Stimulated activated effector memory CD8-positive, alpha-beta T cell treated with anti-CD3 and anti-CD28 coated beads, Interleukin-12 subunit alpha, Interleukin-12 subunit beta, amount 100 ng/mL, for 72 hours (primary cell): ENCODE data around the gene HRAS.

ENCODE experiments used
- ATAC-seq: fragments of 150-1000 bp; cut with Tn5 transposase; 2 replicates; pipeline ENCODE4 v1.10.0; 2021
- DNase-seq, 2 donors: peaks; one replicate each; pipeline ENCODE4 v3.0.0; 2021 to 2022; ENCODE audit warnings: low spot score in 2 of 2
- H3K27ac Mint-ChIP-seq: one replicate; pipeline ENCODE4 v1.8.0; 2022; ENCODE audit warnings: mild to moderate bottlenecking, mixed read lengths
- H3K36me3 Mint-ChIP-seq: one replicate; pipeline ENCODE4 v1.8.0; 2022; ENCODE audit warnings: mild to moderate bottlenecking, mixed read lengths
- H3K4me1 Mint-ChIP-seq: one replicate; pipeline ENCODE4 v1.8.0; 2022; ENCODE audit warnings: mixed read lengths
- H3K4me3 Mint-ChIP-seq: one replicate; pipeline ENCODE4 v1.8.0; 2022; ENCODE audit warnings: mild to moderate bottlenecking, mixed read lengths
- H3K9me3 Mint-ChIP-seq: one replicate; pipeline ENCODE4 v1.8.0; 2022; ENCODE audit warnings: mixed read lengths

Gene HRAS

DNA sequence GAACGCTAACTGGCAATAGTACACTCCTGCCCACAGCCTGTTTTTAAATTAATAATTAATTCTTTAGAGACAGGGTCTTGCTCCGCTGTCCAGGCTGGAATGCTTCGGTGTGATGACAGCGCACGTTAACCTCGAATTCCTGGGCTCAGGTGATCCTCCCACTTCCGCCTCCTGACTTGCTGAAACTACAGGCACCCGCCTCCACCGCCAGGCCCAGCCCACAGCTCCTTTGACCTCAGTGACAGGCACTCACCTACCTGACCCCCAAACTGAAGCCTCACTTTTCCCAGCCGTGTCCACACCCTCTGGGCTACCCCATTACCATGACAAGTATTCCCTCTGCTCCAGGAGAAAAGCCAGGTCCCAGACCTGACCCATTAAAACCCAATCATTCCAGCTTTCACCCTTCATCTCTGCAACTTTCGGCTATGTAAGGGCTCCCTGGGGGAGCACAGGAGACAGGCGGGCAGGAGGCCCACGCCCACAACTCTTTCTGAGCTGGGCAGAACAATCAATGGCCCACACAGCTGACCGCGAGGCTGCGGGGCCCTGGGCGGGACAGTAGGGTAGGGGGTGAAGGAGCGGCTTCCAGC is 24.4 kb upstream of the HRAS start:
- peaks cover 32% of the 10 kb centered on the region for H3K36me3 Mint-ChIP-seq
- DNase-seq = peak in 1 of 2 donors; percentile 55

DNA sequence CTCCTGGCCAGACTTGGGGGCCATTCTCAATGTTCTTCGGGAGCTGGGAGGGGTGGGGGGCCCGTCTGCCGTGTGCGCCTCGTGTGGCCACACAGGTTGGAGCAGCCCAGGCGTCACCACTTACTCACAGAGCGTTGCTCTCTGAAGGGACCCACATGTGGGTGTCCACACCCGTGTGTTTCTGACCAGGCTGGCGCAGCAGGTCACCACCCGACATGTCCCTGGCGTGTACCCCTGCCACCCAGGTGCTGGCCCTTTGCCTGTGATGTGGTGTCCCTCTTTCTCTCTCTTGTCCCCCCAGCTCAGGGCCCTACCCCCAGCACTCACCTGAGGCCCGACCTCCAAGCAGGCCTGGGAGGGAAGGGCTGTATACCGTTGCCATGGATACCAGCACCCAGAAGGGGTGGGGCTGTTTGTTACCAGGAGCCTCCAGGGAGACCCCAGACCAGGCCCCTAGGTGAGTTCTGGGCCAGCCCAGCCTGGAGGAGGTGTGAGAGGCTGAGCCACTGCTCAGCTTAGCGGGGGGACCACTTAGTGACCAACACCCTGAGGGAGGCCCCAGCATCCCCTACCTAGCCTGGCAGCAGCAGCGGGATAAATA is 23.7 kb upstream of the HRAS start:
- DNase-seq (peak in 1 of 2 donors; percentile 54), ATAC-seq (no peak)
- Mint-ChIP-seq H3K36me3 (peaks cover 26% of the 10 kb centered on the region), H3K4me1 (peaks cover 20% of the 10 kb centered on the region), H3K9me3 (no peaks in the 10 kb centered on the region), H3K27ac (no peak overlapping the region), H3K4me3 (peak overlapping the region; percentile 85)

More for the DNA sequence above, 24.4 kb upstream of the HRAS start:
- Mint-ChIP-seq H3K4me3 (peak overlapping the region; percentile 85), H3K9me3 (no peaks in the 10 kb centered on the region), H3K27ac (peak overlapping the region; percentile 29), H3K4me1 (peaks cover 20% of the 10 kb centered on the region)
- no peak for ATAC-seq

- DNase-seq (no peak), ATAC-seq (no peak)
- H3K9me3 Mint-ChIP-seq = no peaks in the 10 kb centered on the region
- peaks cover 16% of the 10 kb centered on the region for H3K4me1 Mint-ChIP-seq
- peaks cover 20% of the 10 kb centered on the region for H3K36me3 Mint-ChIP-seq
- H3K4me3 Mint-ChIP-seq = no peak overlapping the region
- H3K27ac Mint-ChIP-seq = no peak overlapping the region
These were observed 23.1 kb upstream of the HRAS start for GRCh38 chr11:558503-558902.

DNA sequence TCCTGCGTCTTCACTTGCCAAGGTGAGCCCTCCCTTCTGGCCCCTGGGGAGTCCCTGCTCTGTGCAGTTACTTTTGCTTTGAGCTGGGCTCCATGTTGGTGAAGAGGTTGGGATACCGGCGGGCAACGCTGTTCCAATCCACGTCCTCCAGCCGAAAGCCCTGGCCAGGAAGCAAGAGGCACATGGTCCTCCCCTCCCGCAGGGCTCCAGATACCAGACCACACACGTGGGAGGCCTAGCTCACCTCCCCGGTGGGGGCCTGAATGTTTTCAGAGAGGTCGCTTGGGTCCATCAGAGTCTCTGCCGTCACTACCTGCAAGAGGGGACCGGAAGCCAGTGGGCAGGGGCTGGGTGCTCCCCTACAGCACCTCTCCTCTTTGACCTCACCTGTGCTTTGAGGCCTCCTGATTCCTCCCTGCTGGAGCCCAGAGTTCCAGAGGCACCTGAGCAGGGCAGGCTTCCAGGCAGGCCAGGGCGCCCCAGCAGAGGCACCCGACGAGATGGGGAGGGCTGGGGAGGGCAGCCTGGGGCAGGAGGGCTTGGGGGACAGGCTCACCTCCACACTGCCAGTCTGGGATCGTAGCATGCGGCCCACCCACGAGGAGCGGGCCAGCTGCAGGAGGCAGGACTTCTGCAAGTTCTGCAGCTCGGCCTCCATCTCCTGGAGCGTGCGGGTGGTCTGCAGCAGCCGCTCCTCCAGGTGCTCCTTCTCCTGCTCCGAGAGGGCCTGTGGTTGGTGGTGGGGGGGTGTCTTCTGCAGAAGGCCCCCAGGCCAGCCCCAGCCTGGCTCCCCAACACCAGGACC is 22.2 kb upstream of the HRAS start:
- Mint-ChIP-seq H3K4me1 (peaks cover 15% of the 10 kb centered on the region), H3K4me3 (peak overlapping the region; percentile 42), H3K9me3 (no peaks in the 10 kb centered on the region), H3K36me3 (peaks cover 16% of the 10 kb centered on the region), H3K27ac (no peak overlapping the region)
- ATAC-seq = no peak
- DNase-seq = peak in 1 of 2 donors; percentile 56

DNA sequence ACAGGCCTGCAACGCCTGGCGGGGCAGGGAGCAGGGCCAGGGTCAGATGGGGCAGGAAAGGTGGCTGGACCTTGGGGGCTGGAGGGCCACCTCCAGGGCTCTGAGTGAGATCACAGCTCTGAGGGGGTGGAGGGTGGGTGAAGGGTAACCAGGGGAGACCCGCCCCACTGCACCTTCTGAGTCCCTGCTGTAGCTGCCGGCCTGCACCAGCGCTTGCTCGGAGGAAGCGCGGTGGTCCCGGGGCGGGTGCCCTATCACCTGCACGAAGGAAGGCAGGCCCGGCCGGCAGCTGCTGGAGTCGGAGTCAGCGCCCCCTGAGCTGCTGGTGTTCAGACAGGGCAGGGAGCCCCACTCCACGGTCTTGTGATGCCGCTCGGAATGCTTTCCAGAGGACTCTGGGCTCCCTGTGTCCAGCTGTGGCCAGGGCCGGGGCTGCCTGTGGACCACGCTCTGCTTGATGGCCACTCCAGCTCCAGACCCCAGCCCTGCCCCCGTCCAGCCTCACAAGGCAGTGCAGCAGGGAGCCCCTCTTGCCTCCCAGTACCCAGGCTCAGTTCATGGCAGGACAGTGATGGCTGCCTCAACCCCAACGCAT is 21.4 kb upstream of the HRAS start:
- no peaks in the 10 kb centered on the region for H3K9me3 Mint-ChIP-seq
- H3K36me3 Mint-ChIP-seq = peaks cover 14% of the 10 kb centered on the region
- DNase-seq = peak in 1 of 2 donors; percentile 60
- no peak for ATAC-seq
- H3K27ac Mint-ChIP-seq = no peak overlapping the region
- peaks cover 13% of the 10 kb centered on the region for H3K4me1 Mint-ChIP-seq
- peak overlapping the region; percentile 42 for H3K4me3 Mint-ChIP-seq

GRCh38 chr11:555780-556661 is 20.6 kb upstream of the HRAS start:
- peak overlapping the region; percentile 42 for H3K4me3 Mint-ChIP-seq
- ATAC-seq (no peak), DNase-seq (no peak)
- H3K36me3 Mint-ChIP-seq = peaks cover 7% of the 10 kb centered on the region
- H3K4me1 Mint-ChIP-seq = peaks cover 8% of the 10 kb centered on the region
- H3K27ac Mint-ChIP-seq = no peak overlapping the region
- H3K9me3 Mint-ChIP-seq = no peaks in the 10 kb centered on the region

DNA sequence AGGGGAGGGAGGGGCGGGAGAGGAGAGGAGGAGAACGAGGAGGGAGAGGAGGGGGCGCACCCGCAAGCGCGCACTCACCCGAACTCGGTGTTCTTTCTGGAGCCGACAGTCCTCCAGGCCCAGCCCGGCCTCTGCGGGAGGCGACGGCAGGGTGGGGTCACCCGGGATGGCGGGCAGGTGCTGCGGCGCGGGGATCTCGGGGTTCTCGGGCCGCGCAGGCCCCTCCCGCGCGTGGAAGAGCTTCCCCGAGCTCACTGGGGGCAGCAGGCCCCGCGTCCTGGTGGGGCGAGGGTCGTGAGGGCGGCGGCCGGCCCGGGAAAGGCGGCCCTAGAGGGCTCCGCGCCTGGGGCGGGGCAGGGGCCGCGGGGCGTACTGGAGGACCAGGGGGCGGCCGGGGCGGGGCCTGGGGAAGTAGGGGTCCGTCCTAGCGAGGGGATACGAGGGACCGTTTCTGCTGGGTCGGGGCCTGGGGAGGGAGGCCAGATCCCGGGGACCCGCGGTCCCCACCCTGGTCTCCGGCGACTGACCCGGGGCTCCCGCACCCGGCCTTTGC is 19.9 kb upstream of the HRAS start:
- Mint-ChIP-seq H3K36me3 (peaks cover 7% of the 10 kb centered on the region), H3K27ac (no peak overlapping the region), H3K9me3 (no peaks in the 10 kb centered on the region), H3K4me1 (peaks cover 7% of the 10 kb centered on the region), H3K4me3 (peak overlapping the region; percentile 42)
- peak; percentile 4 for ATAC-seq
- DNase-seq = no peak

DNA sequence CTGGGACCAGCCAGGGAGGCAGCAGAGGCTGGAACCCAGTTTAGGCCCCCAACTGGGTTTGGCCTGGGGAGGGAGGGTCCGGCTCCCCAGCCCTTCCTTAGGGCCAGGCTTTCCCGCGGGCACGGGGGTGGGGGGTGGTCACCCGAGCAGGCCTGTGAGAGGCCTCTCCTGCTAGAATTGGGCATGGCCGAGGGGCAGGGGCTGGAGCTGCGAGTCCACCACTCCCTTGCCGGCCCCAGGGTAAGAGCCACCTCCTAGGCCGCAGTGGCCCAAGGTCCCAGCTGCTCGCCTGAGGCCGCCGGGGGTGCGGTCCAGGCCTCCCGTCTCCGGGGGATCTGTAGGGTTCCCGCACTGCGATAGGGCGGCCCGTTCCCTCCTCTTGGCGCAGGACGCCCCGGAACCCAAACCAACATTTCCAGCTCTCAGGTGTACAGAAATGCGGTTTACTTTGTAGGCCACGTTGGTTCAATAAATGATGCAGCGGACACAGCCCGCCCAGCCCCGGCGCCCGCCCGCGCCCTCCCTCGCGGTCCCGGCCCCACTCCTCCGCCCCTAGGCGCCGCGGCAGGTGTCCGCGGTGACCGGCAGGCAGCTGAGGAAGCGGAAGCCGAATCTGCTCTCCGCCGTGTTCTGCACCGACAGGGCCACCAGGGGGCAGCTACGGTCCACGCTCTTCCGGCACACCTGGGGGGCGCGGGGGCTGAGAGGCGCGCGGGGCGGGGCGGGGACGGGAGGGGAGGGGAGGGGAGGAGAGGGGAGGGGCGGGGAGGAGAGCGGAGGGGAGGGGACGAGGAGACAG is 19.3 kb upstream of the HRAS start:
- Mint-ChIP-seq H3K9me3 (no peaks in the 10 kb centered on the region), H3K36me3 (peaks cover under 1% of the 10 kb centered on the region), H3K27ac (no peak overlapping the region), H3K4me1 (peaks cover under 1% of the 10 kb centered on the region), H3K4me3 (peak overlapping the region; percentile 42)
- DNase-seq (peak; percentile 65 to 82), ATAC-seq (peak; percentile 78)

GRCh38 chr11:553988-554340 is 18.6 kb upstream of the HRAS start:
- Mint-ChIP-seq H3K4me1 (no peaks in the 10 kb centered on the region), H3K4me3 (peak overlapping the region; percentile 42), H3K27ac (no peak overlapping the region), H3K36me3 (no peaks in the 10 kb centered on the region), H3K9me3 (no peaks in the 10 kb centered on the region)
- DNase-seq (no peak), ATAC-seq (no peak)

DNA sequence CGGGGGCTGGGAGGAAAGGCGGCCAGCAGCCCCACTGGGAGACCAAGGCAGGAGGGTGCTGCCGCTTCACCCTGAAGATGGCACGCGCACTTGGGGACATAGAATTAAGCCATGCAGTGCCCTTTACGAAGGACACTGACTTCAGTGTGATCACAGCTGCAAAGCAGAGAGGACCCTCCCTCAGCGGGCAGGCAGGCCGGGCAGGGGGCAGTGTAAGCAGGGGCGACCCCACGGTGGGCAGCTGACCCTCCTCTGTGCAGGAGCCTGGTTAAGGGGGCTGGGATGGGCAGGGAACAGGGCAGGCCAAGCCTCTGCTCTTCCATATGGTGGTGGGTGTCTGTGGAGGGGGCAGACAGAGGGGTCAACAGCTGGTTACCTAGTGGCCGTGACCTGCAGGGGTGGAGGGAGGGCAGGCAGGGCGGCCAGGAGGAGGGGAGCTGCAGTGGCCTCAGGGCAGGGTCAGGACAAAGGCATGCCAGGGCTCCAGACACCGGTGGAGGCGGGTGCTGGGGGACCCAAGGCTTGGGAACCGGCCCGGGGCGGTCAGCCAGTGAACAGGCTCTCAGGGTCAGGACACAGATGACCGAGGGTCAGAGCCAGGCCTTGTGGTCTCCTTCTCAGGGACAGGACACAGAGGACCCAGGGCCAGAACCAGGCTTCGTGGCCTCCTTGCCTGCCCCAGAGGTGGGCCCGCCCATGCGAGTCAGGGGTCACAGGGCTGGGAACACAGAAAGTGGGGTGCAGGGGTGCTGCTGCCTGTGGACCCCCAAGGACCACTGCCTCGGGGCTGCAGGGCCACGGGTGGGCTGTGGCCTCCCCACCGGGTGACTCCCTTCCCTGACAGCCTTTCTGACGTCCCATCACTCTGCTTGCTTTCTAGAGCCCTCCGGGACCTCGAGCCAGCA is 18.0 kb upstream of the HRAS start:
- no peaks in the 10 kb centered on the region for H3K9me3 Mint-ChIP-seq
- H3K27ac Mint-ChIP-seq = no peak overlapping the region
- no peaks in the 10 kb centered on the region for H3K36me3 Mint-ChIP-seq
- DNase-seq (no peak), ATAC-seq (no peak)
- H3K4me1 Mint-ChIP-seq = no peaks in the 10 kb centered on the region
- no peak overlapping the region for H3K4me3 Mint-ChIP-seq

- no peak overlapping the region for H3K27ac Mint-ChIP-seq
- ATAC-seq (no peak), DNase-seq (no peak)
- H3K9me3 Mint-ChIP-seq = no peaks in the 10 kb centered on the region
- no peaks in the 10 kb centered on the region for H3K4me1 Mint-ChIP-seq
- H3K36me3 Mint-ChIP-seq = no peaks in the 10 kb centered on the region
- H3K4me3 Mint-ChIP-seq = no peak overlapping the region
These were observed 16.2 kb upstream of the HRAS start for GRCh38 chr11:551596-551995.

GRCh38 chr11:551131-551530 is 15.8 kb upstream of the HRAS start:
- no peak for ATAC-seq
- Mint-ChIP-seq H3K4me1 (no peaks in the 10 kb centered on the region), H3K27ac (no peak overlapping the region), H3K9me3 (no peaks in the 10 kb centered on the region), H3K36me3 (no peaks in the 10 kb centered on the region), H3K4me3 (no peak overlapping the region)
- no peak for DNase-seq

DNA sequence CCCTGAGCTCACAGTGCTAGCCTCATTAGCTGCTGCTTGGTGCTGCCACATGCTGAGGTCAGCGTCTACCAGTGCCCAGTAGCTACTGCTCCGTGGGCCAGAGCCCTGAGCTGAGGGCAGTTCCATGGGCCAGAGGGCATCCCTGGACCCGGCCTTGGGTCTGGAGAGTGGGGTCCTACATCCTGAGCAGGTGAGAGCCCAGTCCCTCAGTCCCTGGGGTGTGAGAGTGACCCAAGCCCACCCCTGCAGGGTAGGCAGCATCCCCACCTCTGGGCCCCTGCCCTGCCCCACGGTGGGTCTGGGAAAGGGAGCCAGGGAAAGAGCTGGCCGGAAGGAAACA is 15.3 kb upstream of the HRAS start:
- Mint-ChIP-seq H3K4me3 (no peak overlapping the region), H3K9me3 (no peaks in the 10 kb centered on the region), H3K36me3 (no peaks in the 10 kb centered on the region), H3K4me1 (no peaks in the 10 kb centered on the region), H3K27ac (no peak overlapping the region)
- DNase-seq = no peak
- ATAC-seq = no peak
